SK-N-SH treated with all-trans-retinoic acid at 6 μM for 48 hours (cell line): Measurements from ENCODE around the gene MCRS1.

Experiments
- PATZ1 ChIP-seq: fragments of 250-450 bp; sonication (Bioruptor Pico); IDR thresholded peaks from 2 replicates; pipeline ENCODE4 v1.8.0; 2020; ENCODE audit warnings: mild to moderate bottlenecking, moderate library complexity, borderline replicate concordance
- TOX ChIP-seq: fragments of 250-450 bp; sonication (Bioruptor Pico); IDR thresholded peaks from 2 replicates; pipeline ENCODE4 v1.8.0; 2021; ENCODE audit warnings: mild to moderate bottlenecking, moderate library complexity, borderline replicate concordance
- ZFP3 ChIP-seq: fragments of 250-450 bp; sonication (Bioruptor Pico); IDR thresholded peaks from 2 replicates; pipeline ENCODE4 v1.5.0; 2020; ENCODE audit warnings: mild to moderate bottlenecking, moderate library complexity

DNA sequence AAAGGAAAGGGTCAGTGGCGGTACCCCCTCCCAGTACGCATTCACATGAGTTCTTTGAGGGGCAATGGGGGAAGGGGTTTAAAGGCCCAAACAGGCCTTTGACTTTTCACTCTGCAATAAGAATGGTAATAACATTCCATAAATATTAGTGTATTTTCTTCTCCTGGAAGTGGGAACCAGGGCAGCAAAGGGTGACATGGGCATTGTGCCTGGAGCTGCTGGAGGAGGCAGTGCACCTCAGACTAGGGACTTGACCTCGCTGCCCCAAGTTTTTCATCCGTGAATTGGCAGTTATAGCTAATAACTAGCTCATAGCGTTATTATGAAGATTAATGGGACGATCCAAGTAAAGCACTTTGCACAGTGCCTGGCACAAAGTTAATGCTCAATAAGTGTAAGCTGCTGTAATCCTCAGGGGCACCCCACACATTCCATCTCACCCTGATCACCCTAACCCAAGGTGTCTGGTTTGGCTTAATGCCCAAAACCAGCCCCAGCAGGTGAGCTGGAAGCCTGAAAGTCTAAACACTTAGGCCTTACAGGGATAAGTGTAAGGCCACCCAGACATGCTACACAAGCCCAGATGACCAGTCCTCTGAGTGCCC lies 31.9 kb downstream of the MCRS1 start:
- no peak for TF ChIP-seq TOX
- TF ChIP-seq PATZ1 (CRISPR knock-in tag) = no peak
- no peak for TF ChIP-seq ZFP3
